Stimulated activated CD4-positive, alpha-beta T cell treated with anti-CD3 and anti-CD28 coated beads, Interleukin-15, amount 100 ng/mL, for 1 hour (primary cell): ENCODE results near the gene FKBP2.
A peak's percentile ranks its signal among the peaks of the same experiment; 100 is the strongest.

Experiments
- DNase-seq, 2 donors: peaks; one replicate each; pipeline ENCODE4 v3.0.0-alpha.2; 2020; ENCODE audit warnings: low read depth in 1 of 2, low spot score in 1 of 2

Gene FKBP2

DNA sequence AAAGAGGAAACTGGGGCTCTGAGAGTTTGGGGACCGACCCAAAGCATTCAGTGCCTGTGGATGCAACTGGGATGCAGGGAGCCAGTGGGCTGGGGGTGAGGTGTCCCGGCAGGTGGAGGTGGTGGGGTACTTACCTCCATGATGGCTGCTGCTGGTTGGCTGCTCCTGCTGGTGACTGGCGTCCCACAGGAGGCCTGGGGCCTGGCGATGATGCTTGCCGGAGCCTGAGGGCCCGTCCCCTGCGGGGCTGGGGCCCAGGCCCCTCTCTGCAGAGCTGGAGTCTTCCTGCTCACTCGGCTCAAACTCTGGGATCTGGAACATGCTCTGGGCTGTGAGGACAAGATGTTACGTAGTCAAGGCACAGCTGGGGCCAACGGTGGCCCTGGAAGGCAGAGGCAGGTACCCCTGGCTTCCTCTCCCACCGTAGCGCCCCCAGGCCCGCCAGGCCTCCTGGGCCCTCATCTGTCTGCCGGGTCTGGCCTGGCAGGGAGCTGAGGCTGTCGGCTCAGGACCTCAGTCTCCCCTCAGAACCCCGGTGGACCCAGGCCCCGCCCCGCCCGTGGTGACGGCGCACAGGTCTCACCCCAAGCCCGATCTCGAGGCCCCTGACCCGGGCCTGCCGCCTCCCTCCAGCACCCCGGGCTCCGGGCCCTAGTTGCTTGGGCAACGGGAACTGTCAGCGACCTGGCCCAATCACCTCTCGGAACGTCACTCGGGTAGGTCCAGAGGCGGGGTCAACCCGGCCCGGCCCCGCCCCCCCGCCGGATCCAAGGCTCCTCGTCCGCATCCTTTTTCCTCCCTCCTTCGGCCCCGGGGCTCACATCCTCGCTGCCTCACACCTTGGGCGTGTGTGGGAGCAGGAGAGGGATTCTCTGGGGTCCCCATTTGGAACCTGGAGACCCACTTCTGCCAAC is 43.4 kb downstream of the FKBP2 start, which contains the start of gene BAD:
TSS of gene BAD (minus strand) at position 618 of the 914 bp plus-strand sequence. CDS start at position 321, 297 bp downstream.
- peak; percentile 84 to 89 for DNase-seq

DNA sequence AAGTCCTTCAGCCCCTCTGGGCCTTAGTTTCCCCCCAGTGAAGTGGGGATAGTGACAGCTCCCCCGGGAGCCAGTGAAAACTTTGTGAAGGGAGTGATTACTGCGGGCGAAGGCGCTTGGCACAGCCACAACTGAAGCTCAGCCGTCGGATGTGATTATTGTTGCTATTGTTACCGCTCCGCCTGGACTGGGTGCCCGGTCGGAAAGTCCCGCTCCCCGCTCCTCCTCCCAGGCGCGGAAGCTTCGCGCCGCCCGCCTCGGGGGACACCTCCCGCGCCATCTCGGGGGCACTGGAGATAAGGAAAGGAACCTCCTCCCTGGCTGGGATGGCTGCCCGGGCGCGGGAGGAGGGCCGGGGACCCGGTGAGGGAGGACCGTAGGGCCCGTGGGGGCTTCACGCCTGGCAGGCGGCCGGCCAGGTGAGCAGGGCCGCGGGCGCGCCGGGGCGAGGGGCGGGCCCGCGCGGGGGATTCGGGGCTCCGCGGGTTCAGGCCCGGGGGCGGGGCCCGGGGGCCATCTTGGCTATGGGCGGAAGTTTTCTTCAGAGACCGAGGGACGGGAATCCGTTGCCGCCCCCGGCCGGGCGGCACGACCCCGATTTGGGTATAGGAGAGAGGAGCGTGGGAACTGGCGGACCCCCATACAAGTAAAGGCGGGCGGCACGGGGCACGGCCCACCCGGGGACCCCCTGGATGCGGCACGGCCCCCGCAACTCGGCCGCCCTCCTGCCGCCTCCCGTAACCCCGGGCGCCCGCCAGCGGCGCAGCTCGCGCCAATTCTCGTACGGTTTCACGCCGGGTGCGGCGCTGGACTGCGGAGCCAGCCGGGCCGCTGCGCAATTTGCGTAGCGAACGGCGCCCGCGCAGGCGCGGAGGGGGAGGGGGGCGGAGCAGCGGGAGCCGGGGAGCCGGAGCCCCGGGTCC is 44.3 kb downstream of the FKBP2 start, which contains the start of gene GPR137:
TSS of gene GPR137 (plus strand) at position 887 of the 923 bp plus-strand sequence. CDS start 677 bp downstream, outside the sequence.
- DNase-seq, result peak; percentile 90 to 91

DNA sequence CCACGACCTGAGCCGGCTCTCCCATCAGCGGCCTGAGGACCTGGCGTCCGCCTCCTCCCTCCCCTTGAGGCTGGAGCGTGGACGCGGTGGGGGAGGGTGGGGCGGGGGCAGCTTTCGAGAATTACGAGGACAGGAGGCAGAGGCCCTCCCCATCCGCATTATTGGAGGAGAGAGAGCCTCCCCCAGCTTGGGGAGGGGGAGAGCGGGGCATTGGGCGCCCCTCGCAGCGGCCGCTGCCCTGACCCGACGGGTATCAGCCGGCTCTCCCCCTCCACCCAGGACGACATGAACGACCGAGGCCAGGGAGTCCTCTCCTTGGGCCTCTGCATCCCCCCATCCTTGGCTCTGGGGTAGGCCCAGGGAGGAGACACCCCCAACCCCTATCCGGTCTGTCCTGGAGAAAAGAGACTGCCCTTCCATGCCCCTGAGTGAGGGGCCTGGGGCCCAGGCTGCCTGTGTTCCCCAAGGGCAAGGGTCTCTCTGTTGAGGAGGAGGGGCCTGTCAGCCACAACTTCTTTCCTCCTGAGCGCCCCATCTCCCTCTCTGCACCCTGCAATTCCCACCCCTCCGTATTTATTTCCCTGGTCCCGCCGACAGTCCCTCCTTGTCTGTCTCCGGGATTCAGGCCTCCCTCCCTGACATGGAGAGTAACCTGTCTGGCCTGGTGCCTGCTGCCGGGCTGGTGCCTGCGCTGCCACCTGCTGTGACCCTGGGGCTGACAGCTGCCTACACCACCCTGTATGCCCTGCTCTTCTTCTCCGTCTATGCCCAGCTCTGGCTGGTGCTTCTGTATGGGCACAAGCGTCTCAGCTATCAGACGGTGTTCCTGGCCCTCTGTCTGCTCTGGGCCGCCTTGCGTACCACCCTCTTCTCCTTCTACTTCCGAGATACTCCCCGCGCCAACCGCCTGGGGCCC is 45.2 kb downstream of the FKBP2 start:
- DNase-seq, result no peak

DNA sequence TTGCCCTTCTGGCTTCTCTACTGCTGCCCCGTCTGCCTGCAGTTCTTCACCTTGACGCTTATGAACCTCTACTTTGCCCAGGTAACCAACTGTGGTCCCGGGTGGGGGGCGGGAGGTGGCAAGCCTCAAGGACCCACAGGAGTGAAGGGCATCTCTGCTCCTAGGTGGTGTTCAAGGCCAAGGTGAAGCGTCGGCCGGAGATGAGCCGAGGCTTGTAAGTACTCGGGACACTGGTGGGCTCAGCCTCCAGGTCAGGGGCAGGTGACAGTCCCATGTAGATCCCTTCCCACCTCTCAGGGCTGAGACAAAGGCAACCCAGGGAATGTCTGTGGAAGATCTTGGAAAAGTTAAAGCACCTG is 45.9 kb downstream of the FKBP2 start:
- DNase-seq, result no peak

DNA sequence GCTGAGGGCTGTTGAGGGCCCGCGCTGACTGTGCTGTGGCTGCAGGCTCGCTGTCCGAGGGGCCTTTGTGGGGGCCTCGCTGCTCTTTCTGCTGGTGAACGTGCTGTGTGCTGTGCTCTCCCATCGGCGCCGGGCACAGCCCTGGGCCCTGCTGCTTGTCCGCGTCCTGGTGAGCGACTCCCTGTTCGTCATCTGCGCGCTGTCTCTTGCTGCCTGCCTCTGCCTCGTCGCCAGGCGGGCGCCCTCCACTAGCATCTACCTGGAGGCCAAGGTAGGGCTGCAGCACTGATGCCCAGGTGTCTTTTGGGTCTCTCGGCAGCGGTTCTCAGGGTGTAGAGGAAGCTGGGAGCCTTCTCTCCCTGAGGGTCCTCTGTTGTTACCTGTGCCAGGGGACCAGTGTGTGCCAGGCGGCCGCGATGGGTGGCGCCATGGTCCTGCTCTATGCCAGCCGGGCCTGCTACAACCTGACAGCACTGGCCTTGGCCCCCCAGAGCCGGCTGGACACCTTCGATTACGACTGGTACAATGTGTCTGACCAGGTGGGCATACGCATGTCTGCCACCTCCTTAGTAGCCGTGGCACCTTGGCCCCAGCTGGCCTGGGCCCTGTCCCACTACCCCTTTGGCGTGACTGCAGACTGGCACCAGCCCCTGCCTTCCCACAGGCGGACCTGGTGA is 46.9 kb downstream of the FKBP2 start:
- DNase-seq, result no peak

DNA sequence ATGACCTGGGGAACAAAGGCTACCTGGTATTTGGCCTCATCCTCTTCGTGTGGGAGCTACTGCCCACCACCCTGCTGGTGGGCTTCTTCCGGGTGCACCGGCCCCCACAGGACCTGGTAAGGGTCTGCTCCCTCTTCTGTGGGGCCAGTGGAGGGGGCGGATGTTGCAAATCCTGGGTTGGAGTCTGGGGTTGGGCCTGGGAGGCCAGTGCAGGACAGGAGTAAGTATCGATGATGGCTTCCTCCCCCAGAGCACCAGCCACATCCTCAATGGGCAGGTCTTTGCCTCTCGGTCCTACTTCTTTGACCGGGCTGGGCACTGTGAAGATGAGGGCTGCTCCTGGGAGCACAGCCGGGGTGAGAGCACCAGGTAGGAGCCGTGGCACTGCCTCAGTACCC is 47.5 kb downstream of the FKBP2 start:
- DNase-seq, result no peak

DNA sequence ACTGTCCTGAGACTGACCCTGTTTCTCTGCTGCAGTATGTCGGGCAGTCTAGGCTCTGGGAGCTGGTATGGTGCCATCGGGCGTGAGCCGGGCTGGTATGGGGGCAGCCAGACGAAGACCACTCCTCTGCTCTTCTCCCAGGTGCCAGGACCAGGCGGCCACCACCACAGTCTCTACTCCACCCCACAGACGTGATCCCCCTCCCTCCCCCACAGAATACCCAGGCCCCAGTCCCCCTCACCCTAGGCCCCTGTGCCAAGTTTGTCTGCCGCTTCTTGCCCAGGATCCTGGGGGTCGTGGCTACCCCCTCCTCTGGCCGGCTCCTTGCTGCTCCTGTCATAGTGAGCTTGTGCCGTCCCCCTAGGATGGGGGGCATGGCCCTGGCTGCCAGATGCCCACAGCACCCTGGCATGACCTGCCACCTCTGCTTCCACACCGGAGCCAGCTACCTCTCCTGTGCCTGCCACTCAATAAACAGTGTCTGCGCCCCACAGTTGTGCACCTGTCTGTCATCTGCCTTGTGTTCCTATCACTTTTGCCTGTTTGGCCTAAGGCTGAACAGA is 48.2 kb downstream of the FKBP2 start:
- no peak for DNase-seq

DNA sequence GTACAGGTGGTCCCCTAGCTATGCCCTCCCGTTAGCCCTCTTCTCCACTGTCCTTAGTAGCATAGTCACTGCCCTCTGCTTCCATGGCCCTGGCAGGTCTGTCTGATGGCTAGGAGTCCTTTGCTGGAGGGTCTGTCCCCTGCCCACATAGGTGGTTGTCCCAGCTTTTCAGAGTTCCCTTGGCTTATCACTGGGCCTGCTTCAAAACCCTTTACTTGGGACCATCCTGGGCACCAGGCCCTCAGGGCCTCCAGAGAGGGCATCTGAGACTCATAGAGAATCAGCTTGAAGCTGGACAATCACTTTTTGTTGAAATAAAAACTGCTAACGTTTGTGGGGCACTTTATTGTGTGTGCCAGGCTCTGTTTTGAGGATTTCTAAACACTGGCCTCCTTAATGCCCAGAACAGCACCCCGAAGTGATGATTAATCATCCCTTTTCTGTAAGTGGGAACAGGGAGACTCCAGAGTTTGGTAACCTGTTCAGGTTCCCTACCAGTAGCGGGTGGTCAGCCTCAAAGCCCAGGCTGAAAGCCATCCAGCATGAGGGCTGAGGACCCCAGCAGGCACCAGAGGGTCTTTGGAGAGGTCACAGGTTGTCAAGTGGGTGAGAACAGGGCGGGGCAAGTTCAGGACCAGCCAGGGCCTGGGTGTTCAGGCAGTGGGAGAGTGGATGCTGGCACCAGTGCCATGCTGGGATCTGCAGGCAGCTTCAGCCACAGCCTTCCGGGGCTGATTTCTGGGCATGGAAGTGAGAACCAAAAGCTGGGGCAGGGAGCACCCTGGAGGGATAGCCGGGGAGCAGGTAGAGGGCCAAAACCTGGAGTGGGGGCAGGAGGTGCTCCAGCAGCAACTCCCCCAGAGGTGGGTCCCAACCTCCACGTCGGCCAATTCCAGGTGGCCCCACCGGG is 49.7 kb downstream of the FKBP2 start:
- DNase-seq, result no peak

DNA sequence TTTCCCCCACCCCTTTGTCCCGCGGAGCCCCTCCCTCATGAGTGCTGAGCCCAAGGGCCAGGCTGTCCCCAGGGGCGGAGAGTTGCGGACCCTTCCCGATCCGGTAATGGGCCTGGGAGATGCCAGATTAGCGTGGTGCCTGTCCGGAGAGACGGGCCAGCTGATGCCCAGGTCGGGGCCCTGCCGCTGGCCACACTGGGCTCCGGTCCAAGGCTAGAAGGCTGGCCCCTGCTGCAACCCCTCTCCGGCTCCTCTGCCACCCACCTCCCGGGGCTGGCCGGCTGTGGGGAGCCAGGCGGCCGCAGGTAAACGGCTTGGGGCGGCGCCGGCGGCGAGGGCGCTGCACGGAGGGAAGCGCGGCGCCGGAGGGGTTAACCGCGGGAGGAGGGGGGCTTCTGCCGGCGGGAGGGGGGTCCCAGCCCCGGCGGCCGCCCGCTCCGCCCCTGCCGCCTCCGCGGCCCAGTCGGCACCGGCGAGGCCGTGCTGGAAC is 50.4 kb downstream of the FKBP2 start, which contains the start of gene KCNK4:
TSS of gene KCNK4 (plus strand) at position 41 of the 490 bp plus-strand sequence. CDS start 1,717 bp downstream, outside the sequence.
- DNase-seq, result no peak

DNA sequence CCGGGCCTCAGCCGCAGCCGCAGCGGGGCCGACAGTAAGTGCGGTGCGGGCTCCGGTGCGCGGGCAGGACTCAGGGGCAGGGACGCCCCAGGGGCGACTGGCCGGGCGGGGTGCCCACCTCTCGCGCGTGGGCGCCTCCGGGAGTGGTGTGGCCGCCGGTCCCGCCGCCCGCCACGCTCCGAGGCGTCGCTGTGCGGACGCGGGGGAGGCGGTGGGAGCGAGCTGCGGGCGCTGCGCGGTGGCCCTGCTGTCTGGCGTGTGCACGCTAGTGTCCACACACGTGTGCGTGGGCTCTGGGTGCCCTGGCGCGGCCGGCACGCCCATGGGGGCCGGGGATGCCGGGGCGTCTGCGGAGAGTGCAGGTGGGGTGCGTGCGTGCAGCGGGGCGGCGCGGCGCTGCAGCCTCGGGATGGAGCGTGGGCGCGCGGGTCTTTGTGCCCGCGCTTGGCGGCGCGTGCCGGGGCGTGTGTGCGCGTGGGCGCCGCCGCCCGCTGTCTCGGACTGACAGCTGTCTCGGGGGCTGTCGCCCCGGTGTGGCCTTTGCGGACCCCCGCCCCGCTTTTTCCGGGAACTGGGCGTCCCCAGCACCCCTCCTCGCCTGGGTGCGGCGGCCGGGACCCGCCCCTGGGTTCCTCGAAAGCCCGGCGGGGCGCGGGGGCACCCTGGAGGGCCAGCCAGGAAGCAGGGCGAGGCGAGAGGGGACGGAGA is 51.0 kb downstream of the FKBP2 start:
- DNase-seq, result no peak

DNA sequence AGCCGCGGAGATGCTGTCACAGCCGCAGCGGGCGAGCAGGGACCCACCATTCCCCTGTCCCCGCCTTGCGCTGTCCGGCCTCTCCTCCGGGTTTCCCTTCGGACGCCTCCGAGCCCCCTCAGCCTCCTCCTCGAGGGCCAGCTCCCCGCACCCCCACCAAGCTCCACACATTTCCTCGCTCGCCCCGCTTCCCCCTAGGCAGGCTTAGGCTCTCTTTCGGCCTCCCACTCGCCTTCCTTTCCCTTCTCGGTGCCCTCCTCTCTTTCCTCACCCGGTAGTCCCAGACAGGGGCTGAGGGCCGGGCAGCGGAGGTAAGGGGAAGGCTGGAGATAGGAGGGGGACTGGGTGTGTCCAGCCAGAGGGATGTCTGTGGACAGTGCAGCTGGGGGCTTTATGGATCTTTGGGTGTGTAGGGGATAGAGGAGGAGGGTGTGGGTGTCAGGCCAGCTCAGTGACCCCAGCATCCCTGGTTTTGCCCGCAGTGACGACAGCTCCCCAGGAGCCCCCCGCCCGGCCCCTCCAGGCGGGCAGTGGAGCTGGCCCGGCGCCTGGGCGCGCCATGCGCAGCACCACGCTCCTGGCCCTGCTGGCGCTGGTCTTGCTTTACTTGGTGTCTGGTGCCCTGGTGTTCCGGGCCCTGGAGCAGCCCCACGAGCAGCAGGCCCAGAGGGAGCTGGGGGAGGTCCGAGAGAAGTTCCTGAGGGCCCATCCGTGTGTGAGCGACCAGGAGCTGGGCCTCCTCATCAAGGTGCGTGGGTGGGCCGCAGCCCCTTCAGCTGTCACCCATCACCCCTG is 51.8 kb downstream of the FKBP2 start:
- DNase-seq, result no peak
